Fibroblast of lung (primary cell): ENCODE results near the gene EBNA1BP2.

ENCODE experiments used
- CTCF ChIP-seq, 2 donors: IDR thresholded peaks in 1 of 2; conservative IDR thresholded peaks in 1 of 2; 1 replicate in 1 of 2; 2 replicates in 1 of 2; pipeline ENCODE4 v1.5.1; 2011 to 2012; ENCODE audit warnings: low read length in 2 of 2, control low read depth in 1 of 2, inconsistent platforms in 1 of 2, low read depth in 1 of 2, mild to moderate bottlenecking in 1 of 2
- EZH2 ChIP-seq: IDR thresholded peaks from 2 replicates; pipeline ENCODE4 v1.5.1; 2012; ENCODE audit warnings: low read length, control low read depth, mild to moderate bottlenecking; ENCODE audit errors: missing control alignments

GRCh38 chr1:43188106-43188505 is 16.0 kb upstream of the EBNA1BP2 start:
- TF ChIP-seq EZH2 (no peak), CTCF (conservative IDR thresholded peaks at IDR 0.05 in 1 of 2, IDR thresholded peaks at IDR 0.05 in 1 of 2; ENCODE audit: low read depth in 1 of 2, low read length in 2 of 2) (no peak)
